ENCODE data around the gene RPL22.

Gene RPL22

GRCh38 chr1:6185635-6186382, 13.6 kb downstream of the RPL22 start:
- Histone ChIP-seq H3K4me2 (ENCODE audit: low read length) (no peak overlapping the region), H3K9ac (ENCODE audit: low read length) (no peak overlapping the region), H3K36me3 (replicated peaks; ENCODE audit: low read depth, low read length) (peaks cover 26% of the 10 kb centered on the region), H2AFZ (ENCODE audit: low read depth, low read length) (no peak overlapping the region), H4K20me1 (ENCODE audit: insufficient read depth, low read length) (peaks cover 36% of the 10 kb centered on the region), H3K4me1 (ENCODE audit: low read length) (no peaks in the 10 kb centered on the region), H3K27me3 (ENCODE audit: low read depth, low read length) (no peaks in the 10 kb centered on the region), H3K79me2 (ENCODE audit: low read length) (peaks cover 41% of the 10 kb centered on the region), H3K27ac (ENCODE audit: low read length) (no peak overlapping the region), H3K9me3 (ENCODE audit: insufficient read depth, low read length) (no peaks in the 10 kb centered on the region), H3K4me3 (ENCODE audit: low read length) (no peak overlapping the region)
- no peak for TF ChIP-seq EZH2phosphoT487 (IDR thresholded peaks at IDR 0.05; ENCODE audit: low read depth)
- TF ChIP-seq, protein P1, sequence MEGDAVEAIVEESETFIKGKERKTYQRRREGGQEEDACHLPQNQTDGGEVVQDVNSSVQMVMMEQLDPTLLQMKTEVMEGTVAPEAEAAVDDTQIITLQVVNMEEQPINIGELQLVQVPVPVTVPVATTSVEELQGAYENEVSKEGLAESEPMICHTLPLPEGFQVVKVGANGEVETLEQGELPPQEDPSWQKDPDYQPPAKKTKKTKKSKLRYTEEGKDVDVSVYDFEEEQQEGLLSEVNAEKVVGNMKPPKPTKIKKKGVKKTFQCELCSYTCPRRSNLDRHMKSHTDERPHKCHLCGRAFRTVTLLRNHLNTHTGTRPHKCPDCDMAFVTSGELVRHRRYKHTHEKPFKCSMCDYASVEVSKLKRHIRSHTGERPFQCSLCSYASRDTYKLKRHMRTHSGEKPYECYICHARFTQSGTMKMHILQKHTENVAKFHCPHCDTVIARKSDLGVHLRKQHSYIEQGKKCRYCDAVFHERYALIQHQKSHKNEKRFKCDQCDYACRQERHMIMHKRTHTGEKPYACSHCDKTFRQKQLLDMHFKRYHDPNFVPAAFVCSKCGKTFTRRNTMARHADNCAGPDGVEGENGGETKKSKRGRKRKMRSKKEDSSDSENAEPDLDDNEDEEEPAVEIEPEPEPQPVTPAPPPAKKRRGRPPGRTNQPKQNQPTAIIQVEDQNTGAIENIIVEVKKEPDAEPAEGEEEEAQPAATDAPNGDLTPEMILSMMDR (IDR thresholded peaks at IDR 0.05; ENCODE audit: low read depth, low read length), result peak; percentile 47

DNA sequence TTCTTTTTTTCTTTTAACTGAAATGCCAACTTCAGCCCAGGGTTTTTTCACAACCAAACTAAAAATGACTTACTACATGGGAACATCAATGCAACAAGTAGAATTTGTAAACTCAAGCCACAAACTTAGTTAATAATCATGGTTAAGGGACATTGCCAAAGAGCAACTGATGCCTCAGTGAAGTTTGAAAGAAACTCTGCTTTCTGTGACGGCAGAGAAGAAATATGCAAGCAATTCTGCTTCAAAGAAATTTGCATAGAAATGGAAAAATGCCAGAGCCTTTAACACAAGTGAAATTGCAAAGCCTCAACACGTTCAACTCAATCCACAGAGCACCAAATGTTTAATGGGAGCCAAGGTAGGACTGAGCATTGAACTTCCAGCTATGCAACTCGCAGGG, 14.2 kb downstream of the RPL22 start:
- Histone ChIP-seq H3K36me3 (replicated peaks; ENCODE audit: low read depth, low read length) (peaks cover 23% of the 10 kb centered on the region), H3K9me3 (ENCODE audit: insufficient read depth, low read length) (no peaks in the 10 kb centered on the region), H3K4me1 (ENCODE audit: low read length) (no peaks in the 10 kb centered on the region), H4K20me1 (ENCODE audit: insufficient read depth, low read length) (peaks cover 31% of the 10 kb centered on the region), H3K4me2 (ENCODE audit: low read length) (no peak overlapping the region), H3K9ac (ENCODE audit: low read length) (no peak overlapping the region), H3K27me3 (ENCODE audit: low read depth, low read length) (no peaks in the 10 kb centered on the region), H3K4me3 (ENCODE audit: low read length) (no peak overlapping the region), H3K79me2 (ENCODE audit: low read length) (peaks cover 34% of the 10 kb centered on the region), H3K27ac (ENCODE audit: low read length) (no peak overlapping the region), H2AFZ (ENCODE audit: low read depth, low read length) (no peak overlapping the region)
- TF ChIP-seq, protein P1 (IDR thresholded peaks at IDR 0.05; ENCODE audit: low read depth, low read length), result no peak
- TF ChIP-seq EZH2phosphoT487 (IDR thresholded peaks at IDR 0.05; ENCODE audit: low read depth), result no peak

DNA sequence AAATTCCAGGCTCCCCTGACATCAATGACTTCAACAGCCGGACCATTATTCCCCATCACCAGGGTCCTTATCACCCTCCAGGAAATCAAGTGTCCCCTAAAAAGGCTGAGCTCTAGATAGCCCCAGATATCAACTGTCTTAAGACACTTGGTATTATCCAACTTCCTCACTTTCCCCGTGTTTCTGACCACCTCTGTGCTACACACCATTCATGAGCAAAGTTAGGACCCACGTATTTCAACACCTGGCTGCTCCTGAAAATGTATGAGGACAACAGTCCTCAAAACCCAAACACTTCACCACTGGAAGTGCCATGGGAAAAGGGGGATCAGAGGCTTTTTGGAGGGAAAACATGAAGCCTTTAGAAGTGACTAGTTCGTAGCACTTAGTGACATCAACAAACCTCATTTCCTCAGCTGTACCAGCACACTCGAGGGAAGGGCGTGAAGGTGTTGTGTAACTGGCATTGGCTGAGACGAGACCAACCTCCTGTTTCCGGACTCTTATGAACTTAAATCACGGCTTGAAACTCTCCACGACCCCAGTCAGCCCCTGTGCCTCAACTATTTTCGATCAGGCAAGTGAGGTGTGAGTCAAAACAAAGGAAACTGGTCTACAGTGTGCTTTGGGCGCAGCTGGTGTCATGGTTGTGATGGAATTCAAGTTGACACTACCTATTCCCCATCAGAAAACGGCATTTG, 15.2 kb downstream of the RPL22 start:
- H3K79me2 ChIP-seq (ENCODE audit: low read length), result peaks cover 25% of the 10 kb centered on the region
- no peak overlapping the region for H3K4me2 ChIP-seq (ENCODE audit: low read length)
- TF ChIP-seq, protein P1 (IDR thresholded peaks at IDR 0.05; ENCODE audit: low read depth, low read length), result no peak
- no peak for TF ChIP-seq EZH2phosphoT487 (IDR thresholded peaks at IDR 0.05; ENCODE audit: low read depth)
- peaks cover 23% of the 10 kb centered on the region for H3K36me3 ChIP-seq (replicated peaks; ENCODE audit: low read depth, low read length)
- H3K27ac ChIP-seq (ENCODE audit: low read length), result no peak overlapping the region
- no peak overlapping the region for H3K9ac ChIP-seq (ENCODE audit: low read length)
- H4K20me1 ChIP-seq (ENCODE audit: insufficient read depth, low read length), result peaks cover 28% of the 10 kb centered on the region
- no peaks in the 10 kb centered on the region for H3K27me3 ChIP-seq (ENCODE audit: low read depth, low read length)
- H2AFZ ChIP-seq (ENCODE audit: low read depth, low read length), result no peak overlapping the region
- H3K4me3 ChIP-seq (ENCODE audit: low read length), result no peak overlapping the region
- no peaks in the 10 kb centered on the region for H3K9me3 ChIP-seq (ENCODE audit: insufficient read depth, low read length)
- no peaks in the 10 kb centered on the region for H3K4me1 ChIP-seq (ENCODE audit: low read length)

DNA sequence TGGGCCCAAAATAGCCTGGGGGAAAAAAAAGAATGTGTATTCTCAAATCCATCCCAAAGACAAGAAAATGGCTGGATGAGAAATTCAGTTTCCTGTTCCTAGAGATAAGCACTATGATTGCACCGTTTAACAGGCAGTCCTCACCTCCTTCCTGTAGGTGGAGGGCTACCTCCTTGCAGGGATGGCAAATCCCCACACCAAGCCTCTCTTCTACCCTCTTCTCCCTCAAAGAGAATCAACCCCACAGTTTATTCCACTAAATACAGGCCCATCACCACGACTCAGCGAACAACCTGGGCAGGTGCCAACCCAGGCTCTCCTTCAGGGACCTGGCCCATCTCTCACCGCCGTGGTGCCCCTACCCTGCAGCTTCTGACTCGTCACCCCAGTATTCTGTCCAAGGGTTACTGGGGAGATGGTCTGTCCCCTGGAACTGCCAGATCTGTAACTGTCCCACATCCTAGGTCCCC, 15.8 kb downstream of the RPL22 start:
- no peak overlapping the region for H3K27ac ChIP-seq (ENCODE audit: low read length)
- no peak overlapping the region for H3K4me3 ChIP-seq (ENCODE audit: low read length)
- peaks cover 18% of the 10 kb centered on the region for H3K79me2 ChIP-seq (ENCODE audit: low read length)
- TF ChIP-seq EZH2phosphoT487 (IDR thresholded peaks at IDR 0.05; ENCODE audit: low read depth), result no peak
- TF ChIP-seq, protein P1 (IDR thresholded peaks at IDR 0.05; ENCODE audit: low read depth, low read length), result no peak
- H3K9ac ChIP-seq (ENCODE audit: low read length), result no peak overlapping the region
- H3K27me3 ChIP-seq (ENCODE audit: low read depth, low read length), result no peaks in the 10 kb centered on the region
- no peak overlapping the region for H2AFZ ChIP-seq (ENCODE audit: low read depth, low read length)
- peaks cover 26% of the 10 kb centered on the region for H4K20me1 ChIP-seq (ENCODE audit: insufficient read depth, low read length)
- peaks cover 20% of the 10 kb centered on the region for H3K36me3 ChIP-seq (replicated peaks; ENCODE audit: low read depth, low read length)
- no peak overlapping the region for H3K4me2 ChIP-seq (ENCODE audit: low read length)
- no peaks in the 10 kb centered on the region for H3K9me3 ChIP-seq (ENCODE audit: insufficient read depth, low read length)
- no peaks in the 10 kb centered on the region for H3K4me1 ChIP-seq (ENCODE audit: low read length)

Data from OCI-LY3 (cell line).